ENCODE results near the gene ACP1.

DNA sequence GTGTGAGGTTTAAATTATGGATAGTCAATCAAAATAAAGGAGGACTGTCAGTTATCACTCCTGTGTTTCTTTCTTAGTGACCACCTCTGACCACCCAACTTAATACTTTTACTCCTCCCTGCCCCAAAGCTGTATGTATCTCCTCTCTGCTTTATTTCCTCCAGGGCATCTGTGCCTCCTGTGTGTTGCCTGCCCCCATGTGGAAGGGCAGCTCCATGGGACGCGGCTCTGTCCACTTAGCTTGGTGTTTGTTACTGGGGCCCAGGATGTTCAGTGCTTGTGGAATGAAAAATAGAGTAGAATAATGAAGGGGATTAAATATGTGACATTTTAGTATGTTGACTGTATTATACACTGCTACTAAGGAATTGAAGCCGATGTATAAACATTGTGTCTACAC is 9.8 kb downstream of the ACP1 start:
- TF ChIP-seq, protein P1, sequence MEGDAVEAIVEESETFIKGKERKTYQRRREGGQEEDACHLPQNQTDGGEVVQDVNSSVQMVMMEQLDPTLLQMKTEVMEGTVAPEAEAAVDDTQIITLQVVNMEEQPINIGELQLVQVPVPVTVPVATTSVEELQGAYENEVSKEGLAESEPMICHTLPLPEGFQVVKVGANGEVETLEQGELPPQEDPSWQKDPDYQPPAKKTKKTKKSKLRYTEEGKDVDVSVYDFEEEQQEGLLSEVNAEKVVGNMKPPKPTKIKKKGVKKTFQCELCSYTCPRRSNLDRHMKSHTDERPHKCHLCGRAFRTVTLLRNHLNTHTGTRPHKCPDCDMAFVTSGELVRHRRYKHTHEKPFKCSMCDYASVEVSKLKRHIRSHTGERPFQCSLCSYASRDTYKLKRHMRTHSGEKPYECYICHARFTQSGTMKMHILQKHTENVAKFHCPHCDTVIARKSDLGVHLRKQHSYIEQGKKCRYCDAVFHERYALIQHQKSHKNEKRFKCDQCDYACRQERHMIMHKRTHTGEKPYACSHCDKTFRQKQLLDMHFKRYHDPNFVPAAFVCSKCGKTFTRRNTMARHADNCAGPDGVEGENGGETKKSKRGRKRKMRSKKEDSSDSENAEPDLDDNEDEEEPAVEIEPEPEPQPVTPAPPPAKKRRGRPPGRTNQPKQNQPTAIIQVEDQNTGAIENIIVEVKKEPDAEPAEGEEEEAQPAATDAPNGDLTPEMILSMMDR (IDR thresholded peaks at IDR 0.05) = no peak
- no peak for TF ChIP-seq POLR2A (IDR thresholded peaks at IDR 0.05)
